Stimulated activated CD8-positive, alpha-beta memory T cell treated with anti-CD3 and anti-CD28 coated beads, Interleukin-7, amount 100 ng/mL, for 24 hours (primary cell): Measurements from ENCODE around the gene ANXA4.
A peak's percentile ranks its signal among the peaks of the same experiment; 100 is the strongest.

Experiments used
- DNase-seq: peaks from one replicate; pipeline ENCODE4 v3.0.0-alpha.2; 2020; ENCODE audit warnings: low read depth

Gene ANXA4

GRCh38 chr2:69741575-69742321 lies at the start of gene ANXA4:
ANXA4 (plus strand) TSS chr2:69742134; CDS start chr2:69781566, 39,432 bp downstream.
- DNase-seq = peak; percentile 35

- DNase-seq = no peak
Measured at GRCh38 chr2:69692424-69692823, 49.5 kb upstream of the ANXA4 start.

- DNase-seq = no peak
Measured at GRCh38 chr2:69693059-69693774, 48.7 kb upstream of the ANXA4 start.

- DNase-seq = no peak
Measured at GRCh38 chr2:69693775-69694450, 48.0 kb upstream of the ANXA4 start.

GRCh38 chr2:69694894-69695849 lies 46.8 kb upstream of the ANXA4 start:
- DNase-seq = no peak

GRCh38 chr2:69695850-69696216 lies 46.1 kb upstream of the ANXA4 start:
- no peak for DNase-seq

GRCh38 chr2:69700381-69700780 lies 41.6 kb upstream of the ANXA4 start:
- DNase-seq = no peak

- DNase-seq = no peak
Measured at GRCh38 chr2:69701100-69701945, 40.6 kb upstream of the ANXA4 start.

GRCh38 chr2:69703189-69703588 lies 38.7 kb upstream of the ANXA4 start:
- DNase-seq = no peak

GRCh38 chr2:69704446-69704845 lies 37.5 kb upstream of the ANXA4 start:
- DNase-seq = no peak

- DNase-seq = no peak
Measured at GRCh38 chr2:69709290-69709689, 32.6 kb upstream of the ANXA4 start.

GRCh38 chr2:69711971-69712370 lies 30.0 kb upstream of the ANXA4 start:
- no peak for DNase-seq

- DNase-seq = no peak
Measured at GRCh38 chr2:69714024-69714423, 27.9 kb upstream of the ANXA4 start.

GRCh38 chr2:69714539-69715220 lies 27.3 kb upstream of the ANXA4 start:
- DNase-seq = peak; percentile 86

GRCh38 chr2:69715964-69716363 lies 26.0 kb upstream of the ANXA4 start:
- no peak for DNase-seq

GRCh38 chr2:69716555-69717120 lies 25.3 kb upstream of the ANXA4 start:
- DNase-seq = no peak

- DNase-seq = no peak
Measured at GRCh38 chr2:69717186-69717585, 24.7 kb upstream of the ANXA4 start.

- DNase-seq = no peak
Measured at GRCh38 chr2:69717861-69718273, 24.1 kb upstream of the ANXA4 start.

- DNase-seq = no peak
Measured at GRCh38 chr2:69718338-69718965, 23.5 kb upstream of the ANXA4 start.

GRCh38 chr2:69720404-69720803 lies 21.5 kb upstream of the ANXA4 start:
- no peak for DNase-seq
